ENCODE results near the gene CBFA2T2.
A peak's percentile ranks its signal among the peaks of the same experiment; 100 is the strongest.
"Not testable (repeated sequence)": the region's sequence is repeated elsewhere in the genome, so short reads cannot be mapped to it uniquely, and the experiment has no call there.

The CBFA2T2 gene

GRCh38 chr20:33553516-33553915 is 63.6 kb downstream of the CBFA2T2 start:
- no peak for DNase-seq

DNA sequence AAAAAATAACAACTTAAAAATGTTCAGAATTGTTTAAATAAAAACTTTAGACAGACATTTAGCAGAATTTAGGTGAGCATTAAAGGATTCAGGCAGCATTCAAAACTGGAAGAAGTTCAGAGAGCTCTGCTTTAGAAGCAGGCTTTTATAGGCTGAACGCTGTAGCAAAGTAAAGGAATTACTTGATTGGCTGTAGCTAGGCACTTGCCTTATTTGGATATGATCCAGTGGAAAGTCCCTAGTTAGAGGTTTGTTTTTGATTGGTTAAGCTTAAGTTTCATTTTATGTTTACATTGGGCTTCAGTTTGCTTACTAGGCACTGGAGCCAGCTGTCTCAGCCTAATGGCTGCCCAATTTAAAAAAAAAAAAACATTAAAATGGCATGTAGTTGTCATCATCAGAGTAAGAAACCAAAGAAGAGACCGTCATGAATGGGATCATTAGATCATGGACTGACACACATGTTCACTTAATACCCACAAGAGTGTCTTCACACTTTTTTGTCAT is 65.1 kb downstream of the CBFA2T2 start:
- peak; percentile 92 for DNase-seq

DNA sequence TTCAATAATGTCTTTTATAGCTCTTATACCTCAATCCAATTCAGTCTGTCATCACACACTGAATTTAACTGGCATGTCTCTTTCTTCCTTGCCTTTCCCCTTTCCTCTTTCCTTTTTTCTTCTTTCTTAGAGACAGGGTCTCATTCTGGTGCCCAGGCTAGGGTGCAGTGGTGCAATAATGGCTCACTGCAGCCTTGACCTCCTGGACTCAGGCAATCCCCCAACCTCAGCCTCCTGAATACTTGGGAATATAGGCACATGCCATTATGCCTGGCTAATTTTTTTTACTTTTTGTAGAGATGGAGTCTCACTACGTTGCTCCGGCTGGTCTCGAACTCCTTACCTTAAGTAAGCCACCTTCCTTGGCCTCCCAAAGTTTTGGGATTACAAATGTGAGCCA is 65.9 kb downstream of the CBFA2T2 start:
- DNase-seq = no peak

DNA sequence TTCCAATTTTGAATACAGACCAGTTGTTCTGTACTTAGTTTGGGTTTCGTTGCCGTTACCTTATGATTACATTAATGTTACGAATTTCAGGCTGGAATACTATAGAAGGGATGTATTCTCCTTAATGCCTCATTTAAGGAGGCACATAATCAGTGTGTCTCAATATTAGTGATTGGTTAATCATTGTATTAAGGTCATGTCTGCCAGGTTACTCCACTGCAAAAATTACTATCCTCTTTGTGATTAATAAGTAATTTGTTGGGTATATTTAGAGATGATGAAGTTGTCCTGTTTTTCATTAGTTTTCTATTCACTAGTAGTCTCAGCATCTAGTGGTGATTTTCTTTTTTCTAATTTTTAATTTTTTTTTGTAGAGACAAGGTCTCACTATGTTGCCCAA is 66.3 kb downstream of the CBFA2T2 start:
- no peak for DNase-seq

GRCh38 chr20:33558348-33559144 is 68.7 kb downstream of the CBFA2T2 start:
- DNase-seq = no peak

DNA sequence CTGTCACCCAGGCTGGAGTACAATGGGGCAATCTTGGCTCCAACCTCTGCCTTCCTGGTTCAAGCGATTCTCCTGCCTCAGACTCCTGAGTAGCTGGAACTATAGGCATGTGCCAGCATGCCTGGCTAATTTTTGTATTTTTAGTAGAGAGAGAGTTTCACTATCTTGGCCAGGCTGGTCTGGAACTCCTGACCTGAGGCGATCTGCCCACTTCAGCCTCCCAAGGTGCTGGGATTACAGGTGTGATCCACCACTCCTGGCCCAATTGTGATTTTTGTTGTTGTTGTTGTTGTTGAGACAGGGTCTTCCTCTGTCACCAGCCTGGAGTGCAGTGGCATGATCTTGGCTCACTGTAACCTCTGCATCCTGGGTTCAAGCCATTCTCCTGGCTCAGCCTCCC is 69.3 kb downstream of the CBFA2T2 start:
- DNase-seq = no peak

GRCh38 chr20:33560026-33560425 is 70.1 kb downstream of the CBFA2T2 start:
- no peak for DNase-seq

- DNase-seq = not testable (repeated sequence)
These were observed 71.2 kb downstream of the CBFA2T2 start for GRCh38 chr20:33561053-33561452.

DNA sequence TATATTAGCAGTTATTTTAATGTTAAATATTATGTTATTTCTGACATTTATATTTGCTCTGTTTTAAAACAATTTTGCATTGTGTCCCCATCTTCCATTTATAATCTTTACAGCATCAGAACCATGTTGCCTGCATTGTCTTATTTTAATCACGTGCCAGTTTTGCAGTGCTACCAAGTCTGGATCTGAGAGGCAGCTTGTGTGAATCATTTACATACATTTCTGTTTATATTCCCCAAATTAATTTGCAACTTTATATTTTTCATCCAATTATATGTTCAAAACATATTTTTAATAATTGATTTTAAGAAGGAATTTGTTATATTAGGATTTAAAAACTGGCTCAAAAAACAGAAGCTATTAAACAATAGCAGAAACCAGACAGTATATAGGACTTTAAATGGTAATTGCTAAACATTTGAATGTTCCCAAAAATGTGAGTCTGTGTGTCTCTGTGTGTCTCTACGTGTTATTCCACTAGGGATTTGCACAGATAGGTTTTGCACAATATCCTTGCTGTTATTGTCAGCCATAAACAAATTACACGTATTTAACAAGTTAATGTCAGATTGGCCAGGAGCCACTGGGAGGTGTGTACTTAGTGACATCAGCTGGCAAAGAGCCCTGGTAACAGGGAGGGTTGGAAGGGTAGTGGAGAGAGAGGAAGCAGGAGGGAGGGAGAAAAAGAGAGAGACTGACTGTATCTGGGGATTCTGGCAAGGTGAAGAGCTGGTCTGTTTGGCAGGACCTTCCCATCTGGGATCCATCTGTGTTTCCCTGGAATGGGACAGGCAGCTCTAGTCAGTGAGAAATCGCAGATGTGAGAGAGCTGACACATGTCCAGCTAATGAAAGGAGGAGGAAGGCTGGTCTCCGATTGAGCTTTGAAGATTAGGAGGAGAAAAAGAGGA is 72.1 kb downstream of the CBFA2T2 start:
- DNase-seq = peak; percentile 96

DNA sequence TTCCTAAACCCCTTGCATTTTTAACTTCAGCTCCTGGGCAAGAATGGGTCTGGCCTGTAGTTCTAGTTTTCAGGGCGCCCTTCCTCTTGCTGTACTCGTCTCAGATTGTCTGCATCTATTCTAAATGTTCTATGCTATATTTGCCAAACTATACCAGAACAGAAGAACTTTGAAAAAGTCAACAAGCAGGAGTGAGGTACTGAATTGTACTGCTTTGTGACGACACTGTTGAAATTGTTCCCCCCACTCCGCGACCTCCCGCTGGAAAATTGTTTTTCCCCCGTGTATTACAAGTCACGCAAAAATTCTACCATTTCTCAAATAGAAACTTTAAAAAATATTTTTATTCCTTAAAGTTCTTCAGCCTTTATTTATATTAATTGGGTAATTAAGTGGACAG is 73.9 kb downstream of the CBFA2T2 start:
- DNase-seq = no peak

DNA sequence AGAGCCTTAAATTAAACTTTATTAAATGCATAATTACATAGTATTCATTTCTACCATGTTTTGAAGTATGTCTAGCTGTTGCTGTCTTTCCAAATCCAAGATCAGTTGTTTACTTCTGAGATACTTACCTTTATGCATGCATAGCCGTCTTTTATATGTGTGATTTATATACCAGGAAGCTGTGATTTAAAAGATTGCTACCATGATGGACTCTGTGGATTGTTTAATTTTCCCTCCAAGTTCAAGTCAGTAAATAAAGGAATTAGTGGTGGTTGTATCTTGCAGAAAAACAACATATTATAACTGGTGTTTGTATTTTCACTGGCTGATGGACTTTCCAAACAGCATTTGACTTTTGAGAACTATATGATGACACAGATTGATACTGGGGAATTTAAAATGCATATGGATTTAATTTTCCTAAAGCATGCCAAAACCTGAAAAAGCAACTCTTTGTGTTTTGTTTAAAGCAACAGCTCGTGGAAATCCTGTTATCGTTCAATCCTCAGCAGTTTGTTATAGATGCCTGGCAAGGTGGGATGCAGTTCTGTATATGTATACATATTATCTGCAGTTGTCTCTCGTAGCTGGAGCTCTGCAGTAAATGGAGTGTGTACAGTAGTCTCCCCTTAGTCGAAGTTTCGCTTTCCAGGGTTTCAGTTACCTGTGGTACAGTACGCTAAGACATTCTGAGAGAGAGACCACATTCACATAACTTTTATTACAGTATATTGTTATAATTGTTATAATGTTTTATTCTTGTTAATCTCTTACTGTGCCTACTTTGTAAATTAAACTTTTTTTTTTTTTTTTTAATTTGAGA is 77.1 kb downstream of the CBFA2T2 start:
- DNase-seq = no peak

DNA sequence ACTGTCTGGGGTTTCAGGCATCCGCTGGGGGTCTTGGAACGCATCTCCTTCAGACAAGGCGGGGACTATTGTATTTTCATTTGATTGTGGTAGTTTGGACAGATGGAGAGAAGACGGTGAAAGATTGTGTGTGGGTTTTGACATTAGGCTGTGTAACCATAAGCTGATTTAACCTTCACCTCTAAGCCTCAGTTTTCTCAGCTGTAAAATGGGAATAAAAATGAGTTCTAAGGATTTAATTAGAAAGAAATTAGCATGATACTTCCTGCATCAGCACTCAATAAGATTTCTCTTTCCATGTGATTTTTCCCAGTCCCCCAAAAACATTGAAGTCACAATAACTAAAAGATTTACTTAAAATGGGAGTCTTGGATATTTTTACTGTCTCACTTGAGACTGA is 78.1 kb downstream of the CBFA2T2 start:
- no peak for DNase-seq

DNA sequence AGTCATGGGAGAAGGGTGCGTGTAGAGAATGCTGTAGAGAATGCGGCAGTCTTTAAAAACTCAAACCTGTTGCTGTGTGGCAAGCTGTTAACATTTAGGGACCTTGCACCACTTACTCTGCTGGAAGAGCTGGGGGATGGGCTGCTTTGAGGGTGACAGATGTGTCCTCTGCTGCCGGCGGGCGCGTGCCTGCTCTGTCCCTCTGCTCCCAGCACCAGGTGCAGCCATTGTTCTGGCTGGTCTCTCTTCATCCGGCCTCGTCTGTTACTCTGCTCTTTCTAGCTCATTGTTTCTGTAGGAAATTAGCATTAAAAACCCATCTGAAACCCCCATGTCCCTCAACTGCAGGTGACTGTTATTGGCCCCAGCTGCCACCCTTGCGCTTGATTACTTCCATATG is 78.5 kb downstream of the CBFA2T2 start:
- peak; percentile 94 for DNase-seq

DNA sequence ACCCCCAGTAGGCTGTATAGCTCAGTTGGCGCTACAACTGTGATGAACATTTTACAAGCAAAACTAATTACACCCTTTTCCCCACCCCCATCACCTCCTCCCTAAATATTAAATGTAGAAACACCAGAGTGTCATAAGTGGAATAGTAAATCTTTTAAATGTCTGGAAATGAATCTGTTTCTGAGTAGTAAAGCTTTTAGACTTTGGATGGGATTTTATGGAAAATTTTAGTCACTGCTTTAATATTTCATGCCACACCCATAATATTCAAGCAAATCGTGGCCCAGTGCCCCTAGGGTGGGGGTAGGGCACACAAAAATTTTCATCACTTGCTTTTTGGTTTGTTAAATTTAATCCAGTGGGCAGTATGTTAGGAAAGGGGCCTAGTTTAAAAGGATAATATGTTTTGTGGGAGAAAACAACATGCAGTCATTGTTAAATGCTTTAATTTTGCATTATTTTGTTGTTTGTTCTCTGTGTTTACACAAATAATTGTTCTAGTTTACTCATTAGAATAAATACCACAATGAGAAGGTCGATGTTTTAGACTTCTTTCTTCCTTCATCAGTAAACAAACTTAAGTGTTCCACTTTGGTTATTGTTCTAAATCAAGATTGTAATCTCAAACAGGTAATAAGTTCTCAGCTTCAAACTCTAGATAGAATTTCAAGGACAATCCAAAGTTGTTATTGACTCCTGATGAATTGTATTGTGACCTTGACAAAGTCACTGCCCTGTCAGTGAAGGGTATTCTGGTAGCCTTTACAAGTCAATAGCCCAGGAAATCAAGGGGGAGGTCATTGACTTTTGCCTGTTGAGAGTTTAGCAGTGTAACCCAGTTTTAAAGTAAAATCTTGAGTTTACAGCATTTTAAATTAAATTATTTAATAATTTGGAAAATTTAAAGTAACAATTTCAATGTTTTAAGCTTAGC is 79.2 kb downstream of the CBFA2T2 start:
- no peak for DNase-seq

GRCh38 chr20:33569802-33570391 is 80.0 kb downstream of the CBFA2T2 start:
- no peak for DNase-seq

DNA sequence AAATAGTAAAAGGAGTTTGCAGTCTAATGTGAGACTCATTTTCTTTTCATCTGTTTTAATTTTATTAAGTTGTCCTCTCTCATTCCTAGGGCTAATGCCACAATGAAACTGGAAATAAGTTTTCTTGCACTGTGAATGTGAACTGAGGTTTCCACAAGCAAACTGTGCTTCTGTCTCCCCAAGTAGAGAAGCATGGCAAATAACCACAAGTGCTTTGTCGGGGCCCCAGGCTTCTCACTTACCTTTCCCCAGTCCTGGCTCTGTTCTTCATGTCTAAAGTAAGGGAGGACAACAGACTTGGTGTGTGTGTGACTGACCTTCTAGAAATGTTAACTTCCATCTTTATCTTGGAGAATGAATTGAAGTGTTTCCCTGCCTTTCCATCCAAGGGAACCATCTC is 80.8 kb downstream of the CBFA2T2 start:
- no peak for DNase-seq

DNA sequence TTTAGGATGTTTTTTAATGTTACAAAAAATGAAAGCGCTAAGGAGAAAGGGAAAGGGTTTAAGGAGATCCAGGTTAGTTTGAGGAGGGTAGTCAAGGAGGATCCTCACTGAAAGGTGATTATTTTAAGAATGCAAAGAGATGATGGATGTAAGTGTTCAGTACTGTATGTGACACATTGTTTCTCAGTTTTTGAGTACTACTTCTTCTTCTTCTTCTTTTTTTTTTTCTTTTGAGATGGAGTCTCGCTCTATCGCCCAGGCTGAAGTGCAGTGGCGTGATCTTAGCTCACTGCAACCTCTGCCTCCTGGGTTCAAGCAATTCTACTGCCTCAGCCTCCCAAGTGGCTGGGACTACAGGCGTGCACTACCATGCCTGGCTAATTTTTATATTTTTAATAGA is 83.4 kb downstream of the CBFA2T2 start:
- DNase-seq = not testable (repeated sequence)

- DNase-seq = no peak
These were observed 85.4 kb downstream of the CBFA2T2 start for GRCh38 chr20:33575282-33575681.

GRCh38 chr20:33576432-33577125 is 86.7 kb downstream of the CBFA2T2 start:
- peak; percentile 50 for DNase-seq

- DNase-seq = no peak
These were observed 88.6 kb downstream of the CBFA2T2 start for GRCh38 chr20:33578510-33578909.

DNA sequence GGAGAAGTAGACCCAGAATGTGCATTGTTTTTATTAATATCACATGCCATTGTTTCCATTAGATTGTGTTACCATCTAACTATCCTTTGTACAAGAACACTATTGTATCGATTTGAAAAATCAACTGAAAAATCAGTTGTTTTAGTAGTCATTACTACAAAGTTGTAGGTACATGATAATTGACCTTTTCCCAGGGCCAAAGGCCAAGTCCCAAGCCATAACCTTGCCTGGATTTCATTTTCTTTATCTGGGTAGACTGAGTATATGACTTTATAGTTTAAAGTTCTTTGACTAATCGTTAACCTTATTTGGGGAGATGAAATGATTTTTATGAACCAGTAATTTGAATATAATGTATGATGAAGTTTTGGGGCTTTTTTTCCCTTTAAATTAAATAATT is 93.2 kb downstream of the CBFA2T2 start:
- no peak for DNase-seq

All from NCI-H1092 (cell line).